Embryonic facial prominence (tissue), 1 donor: Measurements from ENCODE around the gene NFATC2.

Experiments
- DNase-seq: peaks from one replicate; pipeline ENCODE4 v3.0.0-alpha.2; 2016; ENCODE audit errors: extremely low spot score

The NFATC2 gene

GRCh38 chr20:51514836-51515235 lies 27.7 kb downstream of the NFATC2 start:
- no peak for DNase-seq

GRCh38 chr20:51514249-51514648 lies 28.3 kb downstream of the NFATC2 start:
- no peak for DNase-seq

GRCh38 chr20:51513545-51513944 lies 29.0 kb downstream of the NFATC2 start:
- no peak for DNase-seq

- DNase-seq = no peak
Observed at GRCh38 chr20:51512645-51513044, 29.9 kb downstream of the NFATC2 start.

- DNase-seq = no peak
Observed at GRCh38 chr20:51511861-51512619, 30.5 kb downstream of the NFATC2 start.

- DNase-seq = no peak
Observed at GRCh38 chr20:51510936-51511605, 31.4 kb downstream of the NFATC2 start.

- no peak for DNase-seq
Observed at GRCh38 chr20:51510169-51510568, 32.4 kb downstream of the NFATC2 start.

GRCh38 chr20:51509208-51509607 lies 33.3 kb downstream of the NFATC2 start:
- DNase-seq = no peak

- no peak for DNase-seq
Observed at GRCh38 chr20:51508780-51509179, 33.7 kb downstream of the NFATC2 start.

- no peak for DNase-seq
Observed at GRCh38 chr20:51508158-51508557, 34.4 kb downstream of the NFATC2 start.

GRCh38 chr20:51507216-51508036 lies 35.1 kb downstream of the NFATC2 start:
- DNase-seq = no peak

- no peak for DNase-seq
Observed at GRCh38 chr20:51506527-51507215, 35.8 kb downstream of the NFATC2 start.

- no peak for DNase-seq
Observed at GRCh38 chr20:51505566-51505965, 37.0 kb downstream of the NFATC2 start.

- DNase-seq = no peak
Observed at GRCh38 chr20:51503376-51503775, 39.1 kb downstream of the NFATC2 start.

- DNase-seq = no peak
Observed at GRCh38 chr20:51500936-51501335, 41.6 kb downstream of the NFATC2 start.

GRCh38 chr20:51500311-51500710 lies 42.2 kb downstream of the NFATC2 start:
- DNase-seq = no peak

GRCh38 chr20:51498765-51499540 lies 43.6 kb downstream of the NFATC2 start:
- no peak for DNase-seq

GRCh38 chr20:51497542-51498467 lies 44.7 kb downstream of the NFATC2 start:
- no peak for DNase-seq

GRCh38 chr20:51496964-51497363 lies 45.6 kb downstream of the NFATC2 start:
- no peak for DNase-seq

- DNase-seq = no peak
Observed at GRCh38 chr20:51495921-51496545, 46.5 kb downstream of the NFATC2 start.
